Esophagus muscularis mucosa (tissue), 4 donors: ENCODE measurements around the gene F5. TPM values are rescaled to one million over a fixed set of nuclear protein-coding genes. Genes with fewer than 3 reads are reported as not detected.

ENCODE experiments used
- DNase-seq: peaks from one replicate; pipeline ENCODE4 v3.0.0-alpha.2; 2017; ENCODE audit errors: extremely low spot score
- H3K27ac ChIP-seq, 4 donors: fragments of 200-600 bp; sonication (generic); replicated peaks in 1 of 4; 1 replicate in 3 of 4; 2 replicates in 1 of 4; pipeline ENCODE4 v1.5.1; 2016 to 2019; ENCODE audit warnings: mild to moderate bottlenecking in 1 of 4
- H3K27me3 ChIP-seq, 4 donors: fragments of 200-600 bp; sonication (generic); one replicate each; pipeline versions ENCODE4 v1.5.1 to v1.6.0; 2016 to 2019
- H3K36me3 ChIP-seq, 4 donors: fragments of 200-600 bp; sonication (generic); one replicate each; pipeline ENCODE4 v1.5.1; 2016 to 2019
- H3K4me1 ChIP-seq, 4 donors: fragments of 200-600 bp; sonication (generic); one replicate each; pipeline ENCODE4 v1.5.1; 2016 to 2019
- H3K4me3 ChIP-seq, 4 donors: fragments of 200-600 bp; sonication (generic); 1 replicate in 2 of 4; 2 replicates in 2 of 4; pipeline ENCODE4 v1.5.1; 2016 to 2019; ENCODE audit warnings: mild to moderate bottlenecking in 4 of 4, moderate library complexity in 1 of 4
- H3K9me3 ChIP-seq, 4 donors: fragments of 200-600 bp; sonication (generic); 1 replicate in 3 of 4; 2 replicates in 1 of 4; pipeline ENCODE4 v1.5.1; 2016 to 2019
- CTCF ChIP-seq, 3 experiments: fragments of 200-600 bp in 2 of 3; fragments of 450-650 bp in 1 of 3; sonication (generic) in 2 of 3; IDR thresholded peaks; one replicate each; pipeline ENCODE4 v1.5.1; 2017 to 2019; ENCODE audit warnings: antibody characterized with exemption in 3 of 3, mild to moderate bottlenecking in 2 of 3, moderate library complexity in 1 of 3
- EP300 ChIP-seq: sonication (generic); formaldehyde crosslinking; IDR thresholded peaks from one replicate; pipeline ENCODE4 v1.6.1; 2017; ENCODE audit warnings: antibody characterized with exemption
- POLR2A ChIP-seq: fragments of 450-650 bp; IDR thresholded peaks from one replicate; pipeline ENCODE4 v1.6.1; 2017; ENCODE audit warnings: antibody characterized with exemption, moderate library complexity, mild to moderate bottlenecking, low read depth
- POLR2AphosphoS5 ChIP-seq, 2 donors: sonication (generic); formaldehyde crosslinking; IDR thresholded peaks; one replicate each; pipeline ENCODE4 v1.6.1; 2017; ENCODE audit warnings: antibody characterized with exemption in 2 of 2
- WGBS: methylation state at CpG from one replicate; pipeline ENCODE4 v1.1.5; 2018; 5-methylcytosine and 5-hydroxymethylcytosine counted together
- intact Hi-C: fragments of 100-400 bp; cut with DNase I; formaldehyde crosslinking; loops from one replicate; pipeline ENCODE4 v1.15.1; 2023
- total RNA-seq, 4 donors: library from RNA; depleted of rRNA; stranded (reverse); fragments of >200 nt; gene quantifications; one replicate each; pipeline versions ENCODE4 v1.1.0 to v1.2.1, GENCODE V29; 2016

The F5 gene
- total RNA-seq, 4 donors from 2014 or later = 0.13 to 1.2 (median 0.34) TPM; not detected in 1

- no peaks in the 10 kb centered on the region for H3K27me3 ChIP-seq
- H3K4me1 ChIP-seq = no peaks in the 10 kb centered on the region
- no peak for DNase-seq
- H3K9me3 ChIP-seq = no peaks in the 10 kb centered on the region
- H3K4me3 ChIP-seq = no peak overlapping the region
- intact Hi-C loops = no loop called here
- no peak overlapping the region for H3K27ac ChIP-seq
- TF ChIP-seq POLR2A = no peak
- no peak for TF ChIP-seq EP300
- no peak for TF ChIP-seq POLR2AphosphoS5 (IDR thresholded peaks at IDR 0.05)
- no peak for TF ChIP-seq CTCF (IDR thresholded peaks at IDR 0.05)
- H3K36me3 ChIP-seq = no peaks in the 10 kb centered on the region
Observed at GRCh38 chr1:169499807-169500206, 86.5 kb downstream of the F5 start.

- Histone ChIP-seq H3K4me3 (no peak overlapping the region), H3K27me3 (no peaks in the 10 kb centered on the region), H3K27ac (no peak overlapping the region), H3K36me3 (no peaks in the 10 kb centered on the region), H3K9me3 (no peaks in the 10 kb centered on the region), H3K4me1 (no peaks in the 10 kb centered on the region)
- WGBS = 100% methylated on average over 2 of the region's 2 CpGs
- no peak for TF ChIP-seq POLR2AphosphoS5 (IDR thresholded peaks at IDR 0.05)
- no peak for TF ChIP-seq CTCF (IDR thresholded peaks at IDR 0.05)
- TF ChIP-seq POLR2A = no peak
- no peak for TF ChIP-seq EP300
- intact Hi-C loops = no loop called here
- DNase-seq = no peak
Observed at GRCh38 chr1:169497317-169497716, 89.0 kb downstream of the F5 start.

- Histone ChIP-seq H3K4me3 (no peak overlapping the region), H3K9me3 (no peaks in the 10 kb centered on the region), H3K27me3 (no peaks in the 10 kb centered on the region), H3K27ac (no peak overlapping the region), H3K36me3 (no peaks in the 10 kb centered on the region), H3K4me1 (no peaks in the 10 kb centered on the region)
- no peak for TF ChIP-seq POLR2A
- TF ChIP-seq EP300 = no peak
- TF ChIP-seq CTCF (IDR thresholded peaks at IDR 0.05) = no peak
- TF ChIP-seq POLR2AphosphoS5 (IDR thresholded peaks at IDR 0.05) = no peak
- no peak for DNase-seq
- intact Hi-C loops = no loop called here
- 72% methylated on average over 2 of the region's 2 CpGs for WGBS
Observed at GRCh38 chr1:169495916-169496315, 90.4 kb downstream of the F5 start.

- H3K36me3 ChIP-seq = no peaks in the 10 kb centered on the region
- H3K4me1 ChIP-seq = no peaks in the 10 kb centered on the region
- no peak overlapping the region for H3K27ac ChIP-seq
- no peak for TF ChIP-seq CTCF (IDR thresholded peaks at IDR 0.05)
- no peak for TF ChIP-seq POLR2A
- TF ChIP-seq EP300 = no peak
- no peak for TF ChIP-seq POLR2AphosphoS5 (IDR thresholded peaks at IDR 0.05)
- no peaks in the 10 kb centered on the region for H3K9me3 ChIP-seq
- no peaks in the 10 kb centered on the region for H3K27me3 ChIP-seq
- intact Hi-C loops = no loop called here
- no peak for DNase-seq
- no peak overlapping the region for H3K4me3 ChIP-seq
Observed at GRCh38 chr1:169495046-169495775, 91.1 kb downstream of the F5 start.

GRCh38 chr1:169494343-169494742 lies 91.9 kb downstream of the F5 start:
- 96% methylated on average over 3 of the region's 3 CpGs for WGBS
- no peak overlapping the region for H3K27ac ChIP-seq
- intact Hi-C loops = no loop called here

More at GRCh38 chr1:169494343-169494742, 91.9 kb downstream of the F5 start:
- no peaks in the 10 kb centered on the region for H3K9me3 ChIP-seq
- H3K27me3 ChIP-seq = no peaks in the 10 kb centered on the region
- no peaks in the 10 kb centered on the region for H3K36me3 ChIP-seq
- H3K4me1 ChIP-seq = no peaks in the 10 kb centered on the region
- no peak for DNase-seq
- TF ChIP-seq EP300 = no peak
- H3K4me3 ChIP-seq = no peak overlapping the region
